Endothelial cell of umbilical vein (primary cell): ENCODE data around the gene SH3TC1. TPM values are rescaled to one million over a fixed set of nuclear protein-coding genes. Genes with fewer than 3 reads are reported as not detected.

Experiments
- BruUV-seq: library from RNA; stranded (reverse); fragments of 400-500 nt; replicated peaks from 2 replicates; lab custom pipeline; 2021; lab: Mats Ljungman, UMichigan
- CTCF ChIA-PET: fragments of 300-600, 350-600 bp; sonication (Branson Sonifier 250); formaldehyde crosslinking; loops from one replicate; lab custom pipeline; 2021; ENCODE audit warnings: antibody characterized with exemption, inconsistent platforms; lab: Charles Lee
- POLR2A ChIA-PET: fragments of 300-600, 350-600 bp; sonication (Branson Sonifier 250); formaldehyde crosslinking; loops from one replicate; lab custom pipeline; 2021; ENCODE audit warnings: antibody characterized with exemption, inconsistent platforms; lab: Charles Lee
- DNase-seq: peaks from one replicate; pipeline ENCODE4 v3.0.0-alpha.2; 2011; ENCODE audit warnings: low read depth, low spot score
- FAIRE-seq: peaks from 2 replicates; lab custom pipeline; 2011; peaks lifted over from hg19 to GRCh38; lab: Jason Lieb, UNC
- H2AFZ ChIP-seq: 2 replicates; pipeline ENCODE4 v1.6.0; 2012; ENCODE audit warnings: low read depth, low read length, control low read depth, inconsistent platforms
- H3K27ac ChIP-seq: 2 replicates; pipeline ENCODE4 v1.5.1; 2011; ENCODE audit warnings: low read depth, mild to moderate bottlenecking, control low read depth, low read length, moderate library complexity; ENCODE audit not compliant: insufficient read depth
- H3K27me3 ChIP-seq, 2 experiments: 2 replicates each; pipeline versions ENCODE4 v1.6.0 to v1.6.1; 2011; ENCODE audit warnings: low read length in 2 of 2, mixed read lengths in 1 of 2; ENCODE audit not compliant: control insufficient read depth in 2 of 2, insufficient read depth in 2 of 2
- H3K36me3 ChIP-seq, 2 experiments: 2 replicates in 1 of 2; 3 replicates in 1 of 2; pipeline ENCODE4 v1.5.1; 2011; ENCODE audit warnings: low read length in 2 of 2, mild to moderate bottlenecking in 1 of 2, moderate library complexity in 1 of 2; ENCODE audit not compliant: control insufficient read depth in 2 of 2, insufficient read depth in 2 of 2; ENCODE audit errors: extremely low read depth in 1 of 2
- H3K4me1 ChIP-seq: 3 replicates; pipeline ENCODE4 v1.5.1; 2011; ENCODE audit warnings: mild to moderate bottlenecking, low read length; ENCODE audit not compliant: control insufficient read depth, insufficient read depth; ENCODE audit errors: extremely low read depth
- H3K4me2 ChIP-seq: 2 replicates; pipeline ENCODE4 v1.6.1; 2011; ENCODE audit warnings: low read length, control low read depth, mixed read lengths; ENCODE audit not compliant: insufficient read depth
- H3K4me3 ChIP-seq, 3 experiments: fragments of 200-600 bp in 1 of 3; sonication (generic), shearing (Covaris generic) in 1 of 3; replicated peaks in 1 of 3; 2 replicates each; pipeline ENCODE4 v1.5.1; 2011 to 2016; ENCODE audit warnings: control low read depth in 3 of 3, low read length in 3 of 3, mild to moderate bottlenecking in 2 of 3, inconsistent platforms in 1 of 3, low read depth in 1 of 3, moderate library complexity in 1 of 3; ENCODE audit not compliant: insufficient read depth in 1 of 3
- H3K79me2 ChIP-seq: 2 replicates; pipeline ENCODE4 v1.6.0; 2012; ENCODE audit warnings: low read length, inconsistent platforms; ENCODE audit not compliant: control insufficient read depth, insufficient read depth
- H3K9ac ChIP-seq: replicated peaks from 2 replicates; pipeline ENCODE3; 2011; ENCODE audit warnings: low read length, control low read depth; ENCODE audit not compliant: insufficient read depth; ENCODE audit errors: extremely low read depth
- H3K9me1 ChIP-seq: replicated peaks from 3 replicates; pipeline ENCODE4 v1.6.0; 2011; ENCODE audit warnings: mild to moderate bottlenecking, low read length; ENCODE audit not compliant: control insufficient read depth, insufficient read depth; ENCODE audit errors: extremely low read depth
- H3K9me3 ChIP-seq: replicated peaks from 2 replicates; pipeline ENCODE4 v1.5.1; 2012; ENCODE audit warnings: low read length, inconsistent platforms; ENCODE audit not compliant: control insufficient read depth, insufficient read depth
- H4K20me1 ChIP-seq: replicated peaks from 2 replicates; pipeline ENCODE3; 2011; ENCODE audit warnings: mild to moderate bottlenecking, low read length; ENCODE audit not compliant: control insufficient read depth, insufficient read depth; ENCODE audit errors: extremely low read depth
- CTCF ChIP-seq, 2 donors: IDR thresholded peaks; 1 replicate in 1 of 2; 2 replicates in 1 of 2; pipeline ENCODE4 v1.5.1; 2011; ENCODE audit warnings: low read length in 2 of 2, mild to moderate bottlenecking in 2 of 2, moderate library complexity in 2 of 2, control low read depth in 1 of 2, inconsistent platforms in 1 of 2, low read depth in 1 of 2; ENCODE audit not compliant: insufficient read depth in 1 of 2; ENCODE audit errors: extremely low read depth in 1 of 2
- EZH2 ChIP-seq: IDR thresholded peaks from 2 replicates; pipeline ENCODE4 v1.6.1; 2012; ENCODE audit warnings: borderline replicate concordance, low read depth, mild to moderate bottlenecking, moderate library complexity, low read length, inconsistent platforms; ENCODE audit not compliant: severe bottlenecking
- FOS ChIP-seq: IDR thresholded peaks from 2 replicates; pipeline ENCODE4 v1.6.1; 2011; ENCODE audit warnings: mild to moderate bottlenecking, low read length, moderate library complexity, borderline replicate concordance; ENCODE audit not compliant: insufficient read depth
- GATA2 ChIP-seq: IDR thresholded peaks from 2 replicates; pipeline ENCODE4 v1.7.0; 2011; ENCODE audit warnings: low read depth, mild to moderate bottlenecking, moderate library complexity, mixed read lengths, low read length; ENCODE audit not compliant: insufficient read length, insufficient read depth
- JUN ChIP-seq: IDR thresholded peaks from 2 replicates; pipeline ENCODE4 v1.6.1; 2011; ENCODE audit warnings: borderline replicate concordance, low read depth; ENCODE audit not compliant: insufficient read length, insufficient read depth
- MYC ChIP-seq: IDR thresholded peaks from one replicate; pipeline ENCODE4 v1.6.1; 2011; ENCODE audit warnings: mild to moderate bottlenecking, low read depth, low read length
- POLR2A ChIP-seq: IDR thresholded peaks from 2 replicates; pipeline ENCODE4 v1.6.1; 2012; ENCODE audit warnings: low read depth, mild to moderate bottlenecking, control low read depth, low read length
- POLR2AphosphoS5 ChIP-seq: IDR thresholded peaks from 2 replicates; pipeline ENCODE4 v1.6.1; 2012; ENCODE audit warnings: low read depth, mild to moderate bottlenecking, control low read depth, low read length, moderate library complexity; ENCODE audit not compliant: insufficient read depth
- dilution Hi-C: fragments of 300-500 bp; cut with MboI; formaldehyde crosslinking; loops from one replicate; pipeline ENCODE4 v1.15.0; 2019; ENCODE audit warnings: low sequenced_read_pairs; ENCODE audit not compliant: extremely low pct_ligation_motif_present
- intact Hi-C: fragments of 100-400 bp; cut with micrococcal nuclease; formaldehyde crosslinking; loops from one replicate; pipeline ENCODE4 v1.10.0; 2022
- polyA plus RNA-seq, 4 experiments: library from polyadenylated mRNA; depleted of rRNA in 3 of 4; stranded (reverse) in 3 of 4; unstranded in 1 of 4; fragments of >200 nt; gene quantifications; 2 replicates each; pipeline versions ENCODE4 v1.2.1 to v1.2.3, GENCODE V29; 2011 to 2012; ENCODE audit warnings: missing spikeins in 1 of 4
- total RNA-seq: library from RNA; stranded (reverse); gene quantifications from 2 replicates; pipeline ENCODE4 v1.2.3, GENCODE V29; 2021
- TF ChIP-seq, protein P1 (sequence below): IDR thresholded peaks from 2 replicates; pipeline ENCODE4 v1.6.1; 2011; ENCODE audit not compliant: insufficient read depth, insufficient read length

Gene SH3TC1
- total and polyA plus RNA-seq, 2 donors (not counting 3 experiments of a cell fraction or from before 2014, with no cell fraction given): 96.5 to 192 TPM

GRCh38 chr4:8262637-8263322, 63.7 kb downstream of the SH3TC1 start:
- no peak overlapping the region for H3K4me3 ChIP-seq
- H4K20me1 ChIP-seq: no peaks in the 10 kb centered on the region
- POLR2A ChIA-PET: no interaction called here
- H3K79me2 ChIP-seq: no peaks in the 10 kb centered on the region
- H3K27ac ChIP-seq: no peak overlapping the region
- H3K9ac ChIP-seq: no peak overlapping the region
- peaks cover 4% of the 10 kb centered on the region for H3K4me1 ChIP-seq
- CTCF ChIA-PET: no interaction called here
- H3K9me1 ChIP-seq: no peaks in the 10 kb centered on the region
- FAIRE-seq (no peak), DNase-seq (no peak)
- intact Hi-C loops: loop anchor here (10.0 kb wide), 1 partner anchor 332 kb away; the partner anchor contains the start of gene CPZ
- BruUV-seq: no TSS peak
- dilution Hi-C loops: no loop called here
- H3K9me3 ChIP-seq: no peaks in the 10 kb centered on the region
- no peak overlapping the region for H3K4me2 ChIP-seq
- TF ChIP-seq MYC: no peak
- no peak for TF ChIP-seq FOS
- TF ChIP-seq, protein P1, sequence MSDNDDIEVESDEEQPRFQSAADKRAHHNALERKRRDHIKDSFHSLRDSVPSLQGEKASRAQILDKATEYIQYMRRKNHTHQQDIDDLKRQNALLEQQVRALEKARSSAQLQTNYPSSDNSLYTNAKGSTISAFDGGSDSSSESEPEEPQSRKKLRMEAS: no peak
- no peak for TF ChIP-seq JUN
- TF ChIP-seq EZH2: no peak
- no peak for TF ChIP-seq CTCF (IDR thresholded peaks at IDR 0.05; ENCODE audit: extremely low read depth in 1 of 2, insufficient read depth in 1 of 2, low read depth in 1 of 2, low read length in 2 of 2)
- no peak for TF ChIP-seq GATA2
- TF ChIP-seq POLR2AphosphoS5: no peak
- no peak for TF ChIP-seq POLR2A
- no peak overlapping the region for H2AFZ ChIP-seq
- peaks cover 0 to 1% of the 10 kb centered on the region in 2 experiments for H3K27me3 ChIP-seq
- H3K36me3 ChIP-seq: no peaks in the 10 kb centered on the region
